OCI-LY7 (cell line): Measurements from ENCODE around the gene ZNF300. TPM values are rescaled to one million over a fixed set of nuclear protein-coding genes. Genes with fewer than 3 reads are reported as not detected.

Experiments used
- BruUV-seq: library from RNA; stranded (reverse); fragments of 400-500 nt; replicated peaks from 2 replicates; lab custom pipeline; 2021; lab: Mats Ljungman, UMichigan
- CTCF ChIA-PET: fragments of 300-600 bp; sonication (Branson Sonifier 250); formaldehyde crosslinking; loops from one replicate; lab custom pipeline; 2022; ENCODE audit warnings: antibody characterized with exemption; ENCODE audit not compliant: unreplicated experiment; lab: Charles Lee
- POLR2A ChIA-PET: fragments of 300-600 bp; sonication (Branson Sonifier 250); formaldehyde crosslinking; loops from one replicate; lab custom pipeline; 2022; ENCODE audit warnings: antibody characterized with exemption; lab: Charles Lee
- DNase-seq: peaks from one replicate; pipeline ENCODE4 v3.0.0-alpha.2; 2015; ENCODE audit warnings: low spot score
- H2AFZ ChIP-seq: fragments of 200-600 bp; sonication (generic), shearing (Covaris generic); 2 replicates; pipeline ENCODE4 v1.6.1; 2014; ENCODE audit warnings: mild to moderate bottlenecking, antibody characterized with exemption, low read length, moderate library complexity
- H3K27ac ChIP-seq: fragments of 200-600 bp; sonication (generic); 2 replicates; pipeline ENCODE4 v1.5.1; 2014; ENCODE audit warnings: mixed run types, low read depth, mild to moderate bottlenecking, moderate library complexity, low read length, inconsistent platforms; ENCODE audit not compliant: poor library complexity, severe bottlenecking
- H3K36me3 ChIP-seq: fragments of 200-600 bp; sonication (generic); 2 replicates; pipeline ENCODE4 v1.6.1; 2014; ENCODE audit warnings: mild to moderate bottlenecking, antibody characterized with exemption, low read length, moderate library complexity, mixed read lengths; ENCODE audit not compliant: insufficient read depth
- H3K4me1 ChIP-seq: fragments of 200-600 bp; sonication (generic); 2 replicates; pipeline ENCODE4 v1.5.1; 2014; ENCODE audit warnings: mild to moderate bottlenecking, low read length; ENCODE audit not compliant: insufficient read depth, poor library complexity, severe bottlenecking
- H3K4me2 ChIP-seq: fragments of 200-600 bp; sonication (generic); 2 replicates; pipeline ENCODE4 v1.6.1; 2014; ENCODE audit warnings: mild to moderate bottlenecking, low read length
- H3K4me3 ChIP-seq: fragments of 200-600 bp; sonication (generic); 2 replicates; pipeline ENCODE4 v1.5.1; 2014; ENCODE audit warnings: mild to moderate bottlenecking, low read depth, low read length; ENCODE audit not compliant: poor library complexity, severe bottlenecking
- H3K79me2 ChIP-seq: fragments of 200-600 bp; sonication (generic); 2 replicates; pipeline ENCODE4 v1.6.1; 2016; ENCODE audit warnings: low read depth, mild to moderate bottlenecking, low read length, moderate library complexity, mixed read lengths; ENCODE audit not compliant: insufficient read depth
- H3K9me2 ChIP-seq: fragments of 200-600 bp; sonication (generic); 2 replicates; pipeline ENCODE4 v1.6.1; 2016; ENCODE audit warnings: mild to moderate bottlenecking, low read length, mixed read lengths; ENCODE audit not compliant: insufficient read depth
- H3K9me3 ChIP-seq: fragments of 200-600 bp; sonication (generic); 2 replicates; pipeline ENCODE4 v1.6.1; 2014; ENCODE audit warnings: mild to moderate bottlenecking, mixed run types, low read length, mixed read lengths
- H4K20me1 ChIP-seq: fragments of 200-600 bp; sonication (generic); 2 replicates; pipeline ENCODE4 v1.6.1; 2014; ENCODE audit warnings: mild to moderate bottlenecking, antibody characterized with exemption, low read length, moderate library complexity, mixed read lengths; ENCODE audit not compliant: insufficient read depth
- EZH2phosphoT487 ChIP-seq: fragments of 200-600 bp; sonication (generic); IDR thresholded peaks from 2 replicates; pipeline ENCODE4 v1.6.1; 2018; ENCODE audit warnings: low read depth, borderline replicate concordance, mild to moderate bottlenecking, mixed run types, antibody characterized with exemption, low read length, moderate library complexity, mixed read lengths
- intact Hi-C: fragments of 100-400 bp; cut with micrococcal nuclease; formaldehyde crosslinking; loops from one replicate; pipeline ENCODE4 v1.10.0; 2022; ENCODE audit not compliant: unreplicated experiment
- total RNA-seq, 2 experiments: library from RNA; depleted of rRNA in 1 of 2; stranded (reverse); fragments of >200 nt in 1 of 2; shearing (Covaris generic) in 1 of 2; gene quantifications; 2 replicates each; pipeline ENCODE4 v1.2.3, GENCODE V29; 2014 to 2022
- TF ChIP-seq, protein P1 (sequence below): fragments of 200-600 bp; sonication (generic); conservative IDR thresholded peaks from 2 replicates; pipeline ENCODE4 v1.5.1; 2014; ENCODE audit warnings: mild to moderate bottlenecking, antibody characterized with exemption, low read length, moderate library complexity, mixed read lengths

ZNF300 gene
- total RNA-seq, 2 experiments from 2014 or later: not detected

DNA sequence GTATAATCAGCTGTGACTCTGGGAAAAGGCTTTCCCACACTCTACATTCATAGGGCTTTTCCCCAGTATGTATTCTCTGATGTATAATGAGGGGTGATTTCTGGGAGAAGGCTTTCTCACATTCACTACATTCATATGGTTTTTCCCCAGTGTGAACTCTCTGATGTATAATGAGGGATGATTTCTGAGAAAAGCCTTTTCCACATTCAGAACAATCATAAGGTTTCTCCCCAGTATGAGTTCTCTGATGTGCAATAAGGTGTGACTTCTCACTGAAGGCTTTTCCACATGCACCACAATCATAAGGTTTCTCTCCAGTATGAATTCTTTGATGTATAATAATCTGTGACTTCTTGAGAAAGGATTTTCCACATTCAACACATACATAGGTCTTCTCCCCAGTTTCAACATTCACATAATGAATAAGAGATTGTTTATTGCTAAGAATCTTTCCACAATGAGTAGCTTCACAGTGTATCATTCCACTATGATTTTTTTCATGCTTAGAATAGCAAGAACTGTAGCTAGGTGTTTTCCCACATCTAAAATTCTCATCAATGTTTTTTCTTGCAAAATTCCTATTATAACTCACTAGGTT, 26.7 kb upstream of the ZNF300 start:
- Histone ChIP-seq H3K4me3 (no peak overlapping the region), H3K36me3 (no peaks in the 10 kb centered on the region), H3K79me2 (no peaks in the 10 kb centered on the region), H3K9me3 (peaks cover 61% of the 10 kb centered on the region), H3K27ac (no peak overlapping the region), H3K4me2 (no peak overlapping the region), H4K20me1 (no peaks in the 10 kb centered on the region), H2AFZ (no peak overlapping the region), H3K9me2 (no peaks in the 10 kb centered on the region), H3K4me1 (no peaks in the 10 kb centered on the region)
- intact Hi-C loops: no loop called here
- no peak for DNase-seq
- no TSS peak for BruUV-seq
- no peak for TF ChIP-seq EZH2phosphoT487
- TF ChIP-seq, protein P1, sequence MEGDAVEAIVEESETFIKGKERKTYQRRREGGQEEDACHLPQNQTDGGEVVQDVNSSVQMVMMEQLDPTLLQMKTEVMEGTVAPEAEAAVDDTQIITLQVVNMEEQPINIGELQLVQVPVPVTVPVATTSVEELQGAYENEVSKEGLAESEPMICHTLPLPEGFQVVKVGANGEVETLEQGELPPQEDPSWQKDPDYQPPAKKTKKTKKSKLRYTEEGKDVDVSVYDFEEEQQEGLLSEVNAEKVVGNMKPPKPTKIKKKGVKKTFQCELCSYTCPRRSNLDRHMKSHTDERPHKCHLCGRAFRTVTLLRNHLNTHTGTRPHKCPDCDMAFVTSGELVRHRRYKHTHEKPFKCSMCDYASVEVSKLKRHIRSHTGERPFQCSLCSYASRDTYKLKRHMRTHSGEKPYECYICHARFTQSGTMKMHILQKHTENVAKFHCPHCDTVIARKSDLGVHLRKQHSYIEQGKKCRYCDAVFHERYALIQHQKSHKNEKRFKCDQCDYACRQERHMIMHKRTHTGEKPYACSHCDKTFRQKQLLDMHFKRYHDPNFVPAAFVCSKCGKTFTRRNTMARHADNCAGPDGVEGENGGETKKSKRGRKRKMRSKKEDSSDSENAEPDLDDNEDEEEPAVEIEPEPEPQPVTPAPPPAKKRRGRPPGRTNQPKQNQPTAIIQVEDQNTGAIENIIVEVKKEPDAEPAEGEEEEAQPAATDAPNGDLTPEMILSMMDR: no peak
- ChIA-PET CTCF (no interaction called here), POLR2A (no interaction called here)

DNA sequence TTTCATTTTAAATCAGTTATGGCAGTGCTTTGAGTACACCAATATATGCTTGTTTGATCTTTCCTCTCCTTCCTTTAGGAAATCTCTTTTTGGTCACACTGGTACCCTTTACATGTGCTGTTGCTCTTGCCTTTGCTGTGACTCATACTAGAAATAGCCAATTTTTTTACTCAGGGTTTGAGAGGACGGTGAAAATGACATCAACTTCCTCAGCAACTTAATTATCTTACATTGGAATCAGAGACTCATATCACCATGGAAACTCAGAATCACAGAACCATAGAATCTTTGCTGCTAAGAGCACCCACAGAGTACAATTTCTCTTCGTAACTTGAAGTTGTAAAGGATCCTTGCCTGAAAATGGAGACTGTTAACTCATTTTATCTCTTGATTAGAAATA, 13.8 kb upstream of the ZNF300 start:
- H3K4me3 ChIP-seq: no peak overlapping the region
- ChIA-PET CTCF (no interaction called here), POLR2A (no interaction called here)
- no peak overlapping the region for H3K27ac ChIP-seq
- BruUV-seq: no TSS peak
- H3K36me3 ChIP-seq: no peaks in the 10 kb centered on the region
- no peak for DNase-seq
- H3K4me1 ChIP-seq: no peaks in the 10 kb centered on the region
- H3K79me2 ChIP-seq: no peaks in the 10 kb centered on the region
- H3K4me2 ChIP-seq: no peak overlapping the region
- intact Hi-C loops: no loop called here
- H3K9me2 ChIP-seq: no peaks in the 10 kb centered on the region
- TF ChIP-seq EZH2phosphoT487: no peak
- TF ChIP-seq, protein P1: no peak
- no peaks in the 10 kb centered on the region for H4K20me1 ChIP-seq
- no peak overlapping the region for H2AFZ ChIP-seq
- peaks cover 6% of the 10 kb centered on the region; the same call in 1 of the 2 replicates for H3K9me3 ChIP-seq

DNA sequence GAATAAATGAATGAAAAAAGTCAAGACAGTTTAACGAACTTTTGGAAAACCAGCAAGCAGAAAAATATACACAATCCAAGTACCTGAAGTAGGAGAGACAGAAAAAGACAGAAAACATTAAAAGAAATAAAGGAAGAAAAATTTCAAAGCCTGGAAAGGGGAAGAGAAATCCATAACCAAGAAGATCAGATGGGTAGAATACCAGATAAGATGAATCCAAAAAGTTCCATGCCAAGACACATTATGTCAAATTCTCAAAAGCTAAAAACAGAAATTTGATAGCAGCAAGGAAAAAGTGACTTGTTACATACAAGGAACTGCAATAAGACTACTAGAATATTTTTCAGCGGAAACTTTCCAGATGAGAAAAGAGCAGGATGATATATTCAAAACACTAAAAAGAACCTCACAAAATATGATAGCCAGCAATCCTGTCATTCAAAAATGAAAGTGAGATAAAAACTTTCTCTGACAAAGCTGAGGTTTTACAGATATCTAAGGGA, 7.6 kb upstream of the ZNF300 start:
- Histone ChIP-seq H2AFZ (no peak overlapping the region), H3K27ac (no peak overlapping the region), H3K4me3 (no peak overlapping the region), H4K20me1 (no peaks in the 10 kb centered on the region), H3K9me3 (peaks cover 8% of the 10 kb centered on the region; the same call in 1 of the 2 replicates), H3K79me2 (no peaks in the 10 kb centered on the region), H3K4me2 (no peak overlapping the region), H3K9me2 (no peaks in the 10 kb centered on the region), H3K36me3 (no peaks in the 10 kb centered on the region), H3K4me1 (no peaks in the 10 kb centered on the region)
- no TSS peak for BruUV-seq
- TF ChIP-seq, protein P1: no peak
- TF ChIP-seq EZH2phosphoT487: no peak
- POLR2A ChIA-PET: interaction anchor here (0.6 to 1.2 kb wide), 2 partner anchors 11 to 1165 kb away, joined by 4 to 5 read pairs; no protein-coding TSS in a partner anchor
- intact Hi-C loops: no loop called here
- CTCF ChIA-PET: no interaction called here
- no peak for DNase-seq
